ENCODE data around the gene RBM18.

RBM18 gene

DNA sequence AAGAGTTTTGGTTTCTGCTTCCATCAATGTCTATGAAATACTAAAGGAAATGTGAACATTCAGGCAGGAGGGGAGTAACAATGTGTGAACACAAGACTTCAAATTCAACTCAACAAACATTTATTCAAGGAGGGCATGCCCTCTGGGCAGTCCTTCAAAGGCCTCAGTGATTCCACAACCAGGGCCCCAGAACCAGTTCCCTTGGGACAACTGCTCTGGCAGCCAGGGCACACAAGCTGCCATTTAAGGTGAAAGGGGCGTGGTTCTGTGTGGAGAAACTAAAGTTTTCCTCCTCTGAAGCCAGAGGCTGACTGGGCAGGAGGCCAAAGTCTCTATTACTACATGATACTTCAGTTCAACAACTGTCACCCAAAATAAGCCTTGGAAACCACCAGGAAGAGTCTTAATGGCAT, 3.2 kb downstream of the RBM18 start:
- no peak for DNase-seq (ENCODE audit: low read depth in 3 of 3, low spot score in 1 of 3)

DNA sequence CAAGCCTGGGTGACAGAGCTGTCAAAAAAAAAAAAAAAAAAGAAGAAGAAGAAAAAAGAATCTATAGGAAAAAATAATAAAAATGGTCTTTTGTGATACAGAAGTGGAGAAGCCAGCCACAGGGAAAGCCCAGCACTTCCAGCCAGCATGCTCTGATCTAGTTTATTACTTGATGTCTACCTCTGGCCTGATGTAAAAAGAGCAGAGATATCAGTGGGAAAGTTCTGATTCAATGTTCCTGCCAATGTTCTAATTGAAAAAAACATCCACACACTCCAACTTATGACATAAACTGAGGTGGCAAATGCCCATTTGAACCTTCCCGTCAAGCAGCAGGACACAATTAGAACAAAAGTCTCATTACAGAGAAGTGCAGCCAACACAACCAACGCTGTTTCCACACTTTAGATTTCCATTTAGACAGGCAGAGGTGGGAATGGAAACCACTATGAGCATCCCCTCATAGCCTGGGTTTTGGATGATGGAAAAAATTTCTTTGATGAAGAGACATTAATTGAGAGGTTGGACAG, 5.7 kb downstream of the RBM18 start:
- DNase-seq (ENCODE audit: low read depth in 3 of 3, low spot score in 1 of 3), result no peak

DNA sequence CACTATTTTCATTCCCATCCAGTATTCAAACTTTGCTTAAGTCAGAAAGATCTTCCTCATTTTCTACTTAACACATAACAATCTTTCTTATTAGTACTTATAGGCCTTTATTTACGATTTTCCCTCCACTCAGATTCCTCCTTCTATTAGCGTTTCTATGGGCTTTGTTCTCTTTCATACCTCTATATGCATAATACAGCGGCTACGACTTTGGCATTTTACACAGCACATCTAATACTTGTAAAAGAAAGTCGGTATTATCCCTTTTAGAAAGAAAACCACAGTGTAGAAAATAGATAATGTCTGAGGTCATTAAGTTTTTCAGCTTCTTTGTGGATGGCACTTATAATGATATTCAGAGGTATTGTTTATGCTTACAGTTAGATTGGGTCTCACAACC, 8.4 kb downstream of the RBM18 start:
- DNase-seq (ENCODE audit: low read depth in 3 of 3, low spot score in 1 of 3), result no peak

DNA sequence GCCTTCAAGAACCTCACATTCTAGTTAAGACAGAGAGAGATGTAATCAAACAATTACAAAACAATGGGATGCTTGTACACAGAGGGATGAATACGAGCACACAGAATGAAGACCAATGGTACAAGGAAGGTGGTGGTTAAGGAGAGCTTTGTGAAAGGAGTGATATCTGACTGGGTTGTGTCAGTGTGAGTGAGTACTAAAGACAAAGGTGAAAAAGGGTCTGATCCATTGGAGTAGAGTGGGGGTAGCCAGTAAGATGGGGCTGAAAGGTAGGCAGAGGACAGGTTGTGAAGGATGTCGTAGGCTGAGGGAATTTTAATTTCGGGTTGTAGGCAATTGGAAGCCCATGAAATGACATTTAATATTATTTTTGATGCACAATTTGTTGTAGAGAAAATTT, 9.9 kb downstream of the RBM18 start:
- DNase-seq (ENCODE audit: low read depth in 3 of 3, low spot score in 1 of 3), result no peak

DNA sequence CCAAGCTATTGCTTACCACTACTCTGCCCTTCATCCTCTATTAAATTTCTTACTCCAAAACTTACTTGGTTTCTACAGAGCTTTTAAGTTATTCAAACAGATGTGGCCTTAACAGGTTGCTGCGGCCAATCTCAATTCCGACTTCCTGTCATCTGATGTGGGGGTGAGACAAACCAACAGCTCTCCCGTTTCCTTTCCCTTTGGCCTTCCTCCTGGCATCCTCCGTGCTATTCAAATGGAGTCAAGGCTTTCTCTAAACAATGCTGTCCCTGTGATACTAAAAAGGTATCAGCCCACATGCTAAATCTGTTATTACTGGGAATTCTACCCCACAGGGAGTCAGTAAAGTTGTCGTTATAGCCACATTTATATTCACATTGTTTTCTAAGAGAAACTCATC, 11.8 kb downstream of the RBM18 start:
- no peak for DNase-seq (ENCODE audit: low read depth in 3 of 3, low spot score in 1 of 3)

DNA sequence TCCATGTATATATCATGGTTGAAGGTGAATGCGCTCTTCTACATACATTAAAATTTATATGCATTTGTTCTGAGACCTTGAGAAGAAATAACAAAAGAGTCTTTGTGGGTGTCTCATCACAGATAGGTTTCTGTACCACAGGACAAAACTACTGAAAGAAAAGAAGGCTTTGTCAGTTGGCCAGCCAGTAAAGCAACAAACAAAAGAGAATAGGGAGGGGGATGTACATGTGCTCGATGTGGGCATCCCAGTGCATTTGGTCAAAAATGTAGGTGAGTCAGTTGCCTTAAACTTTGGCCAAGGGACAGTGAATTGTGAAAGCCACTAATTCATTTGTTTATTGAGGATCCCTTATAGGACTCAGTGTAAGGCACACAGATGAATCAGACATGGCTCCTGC, 13.3 kb downstream of the RBM18 start:
- no peak for DNase-seq (ENCODE audit: low read depth in 3 of 3, low spot score in 1 of 3)

DNA sequence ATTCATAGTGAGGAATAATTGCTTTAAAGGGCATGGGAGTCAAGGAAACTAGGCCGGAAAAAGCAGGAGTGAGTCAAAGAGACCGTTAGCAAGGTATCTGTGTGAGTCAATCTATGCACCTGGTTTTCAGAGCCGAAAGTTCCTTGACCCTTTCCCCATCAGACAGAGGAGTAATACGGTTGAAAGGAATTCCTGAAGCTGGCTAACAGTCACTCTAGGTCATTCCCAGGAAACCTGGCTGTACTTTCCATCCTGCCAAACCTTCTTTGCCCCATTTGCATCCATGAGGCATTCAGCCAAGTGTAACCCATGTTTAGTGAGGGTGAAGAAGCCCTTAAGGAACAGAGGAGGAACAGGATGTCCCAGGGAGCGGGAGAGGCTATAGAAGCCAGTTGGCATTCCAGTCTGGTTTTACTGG, 16.2 kb downstream of the RBM18 start:
- DNase-seq (ENCODE audit: low read depth in 3 of 3, low spot score in 1 of 3), result no peak

DNA sequence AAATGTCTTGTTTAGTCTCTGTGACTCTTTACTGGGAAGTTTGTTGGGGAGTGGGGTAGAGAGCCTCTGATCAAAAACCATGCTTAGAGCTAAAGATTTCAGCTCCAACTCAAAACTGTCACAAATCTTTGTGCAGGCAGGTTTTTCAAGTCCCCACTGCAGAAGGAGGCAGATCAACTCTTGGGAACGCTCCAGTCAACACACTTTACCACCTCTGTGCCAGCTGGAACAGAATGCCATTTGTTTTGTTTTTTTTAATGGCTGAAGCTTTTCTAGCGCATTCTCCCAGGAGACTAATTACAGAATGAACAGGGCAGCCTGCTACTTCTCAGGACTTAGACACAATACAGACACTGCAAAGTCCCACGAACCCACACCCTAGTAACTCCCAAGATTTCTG, 18.0 kb downstream of the RBM18 start:
- no peak for DNase-seq (ENCODE audit: low read depth in 3 of 3, low spot score in 1 of 3)

DNA sequence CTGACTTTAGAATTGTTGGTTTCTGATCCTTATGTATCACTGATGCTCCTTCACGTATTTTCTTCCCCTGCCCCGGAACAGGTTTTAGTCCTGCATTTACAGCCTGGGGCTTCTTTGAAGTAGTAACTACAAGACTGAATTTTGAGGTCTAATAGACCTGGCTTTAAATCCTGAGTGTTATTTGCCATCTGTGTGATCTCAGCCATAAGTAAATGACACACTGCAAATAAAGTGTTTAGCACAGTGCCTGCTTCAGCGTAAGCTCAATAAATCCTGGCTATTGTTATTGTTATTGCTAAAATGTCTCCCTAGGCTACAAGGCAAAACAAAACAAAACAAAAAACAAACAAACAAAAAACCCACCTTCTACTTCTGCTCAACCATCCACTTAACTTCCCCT, 20.3 kb downstream of the RBM18 start:
- DNase-seq (ENCODE audit: low read depth in 3 of 3, low spot score in 1 of 3), result no peak

DNA sequence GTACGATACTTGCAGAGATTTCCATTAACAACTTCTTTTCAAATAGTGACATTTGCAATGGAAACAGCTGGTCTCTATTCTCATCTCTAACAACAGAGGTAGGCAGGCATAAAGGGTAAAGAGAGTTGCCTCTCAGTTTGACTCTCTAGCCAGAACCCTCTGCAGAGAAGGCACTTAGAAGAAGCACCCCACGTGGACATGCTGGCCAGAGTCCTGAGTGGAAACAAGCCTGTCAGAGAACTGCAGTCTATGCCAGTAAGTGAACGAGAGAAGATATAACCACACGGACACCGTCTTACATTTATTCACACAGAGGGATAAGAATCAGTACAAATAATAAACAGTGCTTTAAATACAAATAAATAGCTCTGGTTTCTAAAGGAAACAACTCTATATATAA, 24.9 kb downstream of the RBM18 start:
- no peak for DNase-seq (ENCODE audit: low read depth in 3 of 3, low spot score in 1 of 3)

DNA sequence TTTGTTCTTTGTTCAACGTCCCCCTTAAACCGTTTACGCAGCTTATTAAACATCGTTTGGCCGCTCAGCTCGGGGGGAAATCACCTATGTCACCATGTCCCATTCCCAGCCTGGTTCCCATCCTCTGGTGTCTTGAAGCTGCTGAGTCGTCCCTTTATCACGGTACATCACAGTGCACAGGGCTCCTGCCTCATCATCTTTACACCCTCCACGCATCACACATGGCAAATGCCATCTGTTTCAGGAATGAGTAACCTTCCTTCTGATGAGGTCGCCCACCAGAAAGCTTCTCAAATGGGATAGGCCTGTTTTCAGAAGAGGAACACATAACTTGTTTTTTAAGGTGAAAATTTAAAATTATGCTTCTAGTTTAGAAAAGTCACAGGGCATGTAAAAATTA, 28.0 kb downstream of the RBM18 start:
- no peak for DNase-seq (ENCODE audit: low read depth in 3 of 3, low spot score in 1 of 3)

DNA sequence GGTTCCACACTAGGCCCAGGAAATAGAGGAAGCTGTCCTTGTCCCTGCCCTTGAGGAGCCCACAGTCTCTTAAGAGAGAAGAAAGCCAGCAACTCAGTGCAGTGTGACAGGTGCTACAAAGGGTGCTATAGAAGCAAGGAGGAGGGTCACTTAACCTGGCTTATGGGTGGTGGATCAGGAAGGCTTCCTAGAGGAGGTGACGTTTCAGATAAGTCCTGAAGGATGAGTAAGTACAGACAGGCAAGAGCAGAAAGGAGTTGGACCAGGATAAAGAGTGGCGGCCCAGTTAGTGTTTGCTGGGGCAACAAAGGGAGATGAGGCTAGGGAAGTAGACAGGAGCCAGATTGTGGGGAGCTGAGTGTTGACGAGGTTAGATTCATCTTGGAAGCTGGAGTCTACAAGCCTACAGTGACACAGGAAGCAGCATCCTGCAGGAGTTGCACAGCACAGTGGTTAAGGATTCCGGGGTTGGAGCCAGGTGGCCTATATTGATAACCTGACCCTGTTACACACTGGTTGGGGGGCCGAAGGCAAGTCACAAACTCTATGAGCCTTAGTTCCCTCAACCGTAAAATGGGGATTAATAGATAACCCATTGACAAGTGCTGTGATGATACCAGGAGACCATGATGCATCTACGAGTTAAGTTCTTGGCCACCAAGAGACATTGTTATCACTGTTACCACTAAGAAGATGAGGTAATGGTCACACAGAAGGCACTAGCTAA, 30.5 kb downstream of the RBM18 start:
- no peak for DNase-seq (ENCODE audit: low read depth in 3 of 3, low spot score in 1 of 3)

DNA sequence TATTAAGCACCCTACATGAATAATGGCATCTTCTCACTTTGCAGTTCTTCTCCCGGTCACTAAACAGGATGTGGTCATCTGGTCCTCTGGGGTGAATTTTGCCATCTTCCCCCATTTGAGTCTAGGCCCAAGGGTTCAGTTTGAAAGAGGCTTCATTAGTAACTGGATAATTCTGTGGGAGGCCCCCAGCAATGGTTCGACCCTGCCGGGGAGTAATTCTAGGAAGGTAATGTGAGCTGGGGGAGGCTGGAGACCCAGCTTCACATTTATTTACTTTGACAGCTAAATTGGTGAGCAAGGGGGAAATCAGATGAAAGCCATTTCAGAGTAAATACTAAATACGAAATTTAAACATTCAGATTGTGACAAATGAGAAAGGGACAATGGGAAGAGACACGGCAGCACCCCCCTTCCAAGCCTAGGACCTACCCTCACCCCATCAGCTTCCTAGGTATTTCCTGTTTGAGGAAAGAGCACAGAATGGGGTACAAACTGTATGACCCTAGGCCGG, 31.8 kb downstream of the RBM18 start:
- DNase-seq (ENCODE audit: low read depth in 3 of 3, low spot score in 1 of 3), result no peak

DNA sequence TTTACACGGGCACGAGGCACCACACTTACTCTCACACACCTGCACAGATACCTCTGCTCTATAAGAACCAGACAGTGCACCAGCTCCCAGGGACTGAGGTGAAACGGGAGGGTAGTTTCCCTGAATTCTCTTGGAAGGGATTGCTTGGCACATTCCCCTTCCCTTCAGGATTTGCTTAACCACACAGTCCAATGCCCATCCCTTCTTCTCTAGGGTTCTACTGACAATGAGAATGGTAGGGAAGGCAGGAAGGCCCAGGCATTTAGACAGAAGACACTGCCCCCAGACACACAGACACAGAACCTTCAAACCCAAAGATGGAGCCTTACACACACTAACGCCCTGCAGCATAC, 35.2 kb downstream of the RBM18 start:
- DNase-seq (ENCODE audit: low read depth in 3 of 3, low spot score in 1 of 3), result no peak

DNA sequence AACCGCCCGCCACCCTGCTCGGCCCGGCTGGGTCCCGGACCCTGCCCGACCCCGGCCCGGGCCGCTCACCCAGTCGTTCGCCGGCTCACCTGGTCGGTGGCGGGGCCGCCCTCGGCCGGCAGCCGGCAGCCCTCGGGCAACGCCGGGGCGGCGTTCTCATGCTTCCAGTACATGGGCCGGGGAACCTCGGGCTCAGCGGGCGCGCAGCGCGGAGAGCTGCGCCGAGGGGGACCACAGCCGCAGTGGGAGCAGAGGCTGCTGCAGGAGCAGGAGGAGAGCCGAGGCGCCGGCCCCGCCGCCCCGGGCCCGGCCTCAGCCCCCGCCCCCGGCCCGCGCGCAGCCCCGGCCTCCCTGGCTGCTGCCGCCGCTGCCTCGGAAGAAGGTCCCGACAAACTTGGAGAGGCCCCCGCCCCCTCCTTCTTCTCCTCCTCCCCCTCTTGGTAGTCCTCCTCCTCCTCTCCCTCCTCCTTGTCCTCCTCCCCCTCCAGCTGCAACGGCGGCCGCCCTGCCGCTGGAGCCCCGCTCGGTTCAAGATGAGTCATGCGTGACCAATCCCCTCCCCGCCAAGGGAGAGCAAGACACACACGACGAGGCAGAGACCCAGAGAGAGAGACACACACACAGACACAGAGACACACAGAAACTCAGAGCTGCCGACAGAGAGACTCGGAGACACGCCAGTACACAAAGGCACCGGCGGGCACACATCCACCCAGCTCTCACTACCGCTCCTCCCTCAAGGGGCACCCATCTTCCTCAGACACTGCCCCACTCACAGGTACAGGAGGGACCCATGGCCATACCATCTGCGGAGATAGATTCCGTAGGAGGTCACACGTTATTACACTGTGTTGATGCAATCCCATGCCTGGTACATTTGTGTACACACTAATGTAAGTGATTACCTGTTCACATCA, 35.8 kb downstream of the RBM18 start, which contains the start of gene LHX6:
LHX6 (minus strand) TSS at position 390 of the 917 bp plus-strand sequence; CDS start at position 173, 217 bp downstream.
- no peak for DNase-seq (ENCODE audit: low read depth in 3 of 3, low spot score in 1 of 3)

DNA sequence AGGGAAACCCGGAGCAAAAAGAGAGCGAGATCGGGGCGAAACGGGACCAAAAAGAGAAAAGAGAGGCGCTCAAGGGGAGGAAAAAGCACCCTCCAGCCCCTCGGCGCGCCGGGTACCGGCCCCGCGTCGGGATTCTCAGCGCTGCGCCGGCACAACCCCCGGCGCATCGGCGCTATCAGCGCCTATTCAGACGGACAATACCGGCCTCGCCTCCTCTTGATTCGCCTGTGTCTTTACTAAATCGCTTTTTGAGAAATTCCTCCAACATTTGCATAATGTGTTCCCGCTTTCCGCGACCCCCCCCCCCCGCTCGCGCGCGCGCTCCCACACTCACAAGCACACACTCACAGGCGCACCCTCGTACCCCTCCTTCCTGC, 36.5 kb downstream of the RBM18 start:
- no peak for DNase-seq (ENCODE audit: low read depth in 3 of 3, low spot score in 1 of 3)

DNA sequence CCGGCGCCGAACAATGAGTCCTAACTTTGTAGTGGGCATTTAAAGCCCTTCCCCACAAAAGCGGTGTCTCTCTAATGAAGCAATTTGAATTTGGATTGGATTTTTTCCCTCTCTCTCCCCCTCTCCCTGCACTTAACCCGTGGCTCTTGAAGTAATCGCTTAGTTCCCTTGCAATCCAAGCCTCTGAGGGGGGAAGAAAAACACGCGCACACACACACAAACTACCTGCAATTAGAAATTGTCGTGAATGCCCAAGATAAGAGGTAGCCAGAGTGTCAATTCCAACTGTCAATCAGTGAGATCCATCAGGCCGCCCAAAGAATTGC, 37.1 kb downstream of the RBM18 start:
- DNase-seq (ENCODE audit: low read depth in 3 of 3, low spot score in 1 of 3), result no peak

DNA sequence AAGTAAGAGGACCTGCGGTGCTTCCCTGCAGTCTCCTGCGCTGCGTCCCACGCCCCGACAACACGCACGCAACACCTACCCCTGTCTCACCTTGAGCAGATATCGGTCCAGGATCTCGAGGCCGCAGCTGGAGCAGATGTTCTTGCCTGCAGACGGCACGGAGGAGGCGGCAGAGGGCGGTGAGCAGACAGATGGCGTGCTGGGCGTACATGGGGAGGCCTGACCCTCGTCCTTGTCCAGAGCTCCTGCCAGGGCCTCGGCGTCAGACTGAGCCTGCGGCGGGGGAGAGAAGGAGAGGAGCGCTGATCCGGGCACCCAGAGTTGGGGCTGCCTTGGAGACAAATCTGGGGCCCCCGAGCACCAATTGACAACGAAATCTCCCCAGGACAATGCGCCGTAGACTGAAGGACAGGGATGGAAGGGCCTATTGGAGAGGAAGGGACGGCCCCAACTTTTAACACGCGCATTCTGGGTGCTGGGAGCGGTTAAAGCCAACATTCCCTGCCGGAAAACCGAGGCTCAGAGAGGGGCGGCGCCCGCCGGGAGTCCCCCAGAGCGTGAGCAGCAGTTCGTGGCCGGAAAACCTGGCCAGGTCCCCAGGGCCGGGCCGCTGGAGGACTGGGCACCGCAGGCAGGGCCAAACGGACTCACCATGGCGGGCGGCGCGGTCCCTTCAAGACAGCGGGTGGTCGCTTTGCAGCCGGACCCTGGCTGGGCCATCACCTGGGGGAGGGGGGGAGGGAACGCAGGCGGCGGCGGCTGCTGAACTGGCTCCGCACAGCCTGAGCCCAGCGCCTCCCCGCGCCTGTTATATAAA, 37.7 kb downstream of the RBM18 start:
- DNase-seq (ENCODE audit: low read depth in 3 of 3, low spot score in 1 of 3), result no peak

DNA sequence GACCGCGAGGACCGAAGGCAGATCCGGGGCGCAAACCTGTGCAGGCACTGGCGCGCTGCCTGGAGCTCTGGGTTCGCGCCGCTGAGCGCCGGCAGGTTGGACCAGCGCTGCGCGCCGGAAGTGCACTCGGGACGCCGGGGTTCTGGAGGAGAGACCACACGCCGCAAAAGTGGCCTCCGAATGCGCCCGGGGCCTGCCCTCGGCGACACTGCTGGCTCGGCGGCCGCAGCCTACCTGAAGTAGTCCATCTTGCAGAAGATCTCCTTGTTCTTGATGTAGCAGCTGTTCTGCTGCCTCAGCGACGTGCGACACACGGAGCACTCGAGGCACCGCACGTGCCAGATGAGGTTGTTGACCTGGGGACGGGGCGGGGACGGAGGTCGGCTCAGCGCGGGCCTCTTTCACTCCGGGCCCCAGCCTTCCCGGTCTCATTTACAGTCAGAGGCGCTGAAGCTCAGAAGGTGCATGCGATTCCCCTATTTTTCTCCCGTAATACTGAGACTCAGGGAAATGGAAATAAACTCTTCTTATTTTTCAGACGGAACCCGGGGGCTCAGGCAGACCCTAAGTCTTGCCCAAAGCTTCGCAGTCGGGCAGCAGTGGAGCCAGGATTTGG, 38.4 kb downstream of the RBM18 start:
- no peak for DNase-seq (ENCODE audit: low read depth in 3 of 3, low spot score in 1 of 3)

DNA sequence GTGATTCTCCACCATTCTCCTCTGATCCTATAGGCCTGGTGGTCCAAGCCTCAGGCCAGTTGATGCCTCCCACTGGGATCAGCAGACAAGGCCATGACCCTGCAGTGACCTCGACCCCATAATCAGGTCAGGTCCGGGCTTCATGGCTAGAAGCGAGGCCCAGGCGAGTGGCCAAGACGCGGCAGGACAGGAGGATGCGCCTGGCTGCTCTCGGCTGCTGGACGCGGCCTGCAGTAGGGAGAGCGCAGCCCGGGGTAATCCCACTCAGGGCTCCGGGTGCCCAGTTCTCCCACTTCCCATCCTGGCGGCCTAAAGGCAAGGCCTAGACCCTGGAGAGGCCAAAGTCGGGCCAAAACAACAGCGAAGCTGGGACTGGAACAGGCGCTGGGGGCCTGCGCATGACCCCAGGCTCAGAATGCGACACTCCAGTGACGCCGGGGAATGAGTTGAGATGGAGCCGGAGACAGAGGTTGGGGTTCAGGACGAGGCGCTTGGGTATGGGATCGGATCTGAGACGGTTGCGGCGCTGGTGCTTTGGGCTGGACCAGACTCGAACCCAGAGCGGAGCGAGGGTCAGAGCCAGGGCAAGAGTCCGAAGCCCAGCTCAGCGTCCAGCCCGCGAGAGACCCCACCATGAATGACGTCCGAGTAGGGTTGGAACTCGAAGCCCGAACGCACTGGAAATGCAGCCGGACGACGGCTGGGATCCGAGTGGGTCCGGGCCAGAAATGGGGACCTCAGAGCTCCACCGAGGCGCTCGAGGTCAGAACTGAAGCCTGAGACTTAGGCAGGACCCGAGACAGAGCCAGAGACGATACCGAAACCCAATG, 39.1 kb downstream of the RBM18 start:
- DNase-seq (ENCODE audit: low read depth in 3 of 3, low spot score in 1 of 3), result no peak
